GM18520 (cell line): ENCODE measurements around the gene KCNB1.

ENCODE experiments used
- ATAC-seq: cut with Tn5 transposase; IDR thresholded peaks from one replicate; pipeline ENCODE4 v1.9.1; 2021; ENCODE audit not compliant: unreplicated experiment

Gene KCNB1

GRCh38 chr20:49482621-49483017 is at the start of gene KCNB1:
TSS of gene KCNB1 (minus strand) at chr20:49482668. CDS start at chr20:49482480, 188 bp downstream.
- no peak for ATAC-seq

GRCh38 chr20:49529470-49529869 is 47.0 kb upstream of the KCNB1 start:
- ATAC-seq: no peak

DNA sequence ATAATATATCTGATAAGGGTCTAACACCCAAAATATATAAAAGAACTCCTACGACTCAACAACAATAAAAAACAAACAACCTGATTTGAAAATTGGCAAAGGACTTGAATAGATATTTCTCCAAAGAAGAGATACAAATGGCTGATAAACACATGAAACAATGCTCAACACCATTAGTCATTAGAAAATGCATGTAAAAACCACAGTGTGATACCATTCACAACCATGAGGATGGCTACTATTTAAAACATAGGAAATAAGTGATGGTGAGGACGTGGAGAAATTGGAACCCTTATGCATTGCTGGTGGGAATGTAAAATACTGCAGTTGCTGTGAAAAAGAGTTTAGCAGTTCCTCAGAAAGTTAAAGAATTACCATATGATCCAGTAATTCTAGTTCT is 44.1 kb upstream of the KCNB1 start:
- ATAC-seq: no peak

- no peak for ATAC-seq
These were observed 43.6 kb upstream of the KCNB1 start for GRCh38 chr20:49526056-49526455.

DNA sequence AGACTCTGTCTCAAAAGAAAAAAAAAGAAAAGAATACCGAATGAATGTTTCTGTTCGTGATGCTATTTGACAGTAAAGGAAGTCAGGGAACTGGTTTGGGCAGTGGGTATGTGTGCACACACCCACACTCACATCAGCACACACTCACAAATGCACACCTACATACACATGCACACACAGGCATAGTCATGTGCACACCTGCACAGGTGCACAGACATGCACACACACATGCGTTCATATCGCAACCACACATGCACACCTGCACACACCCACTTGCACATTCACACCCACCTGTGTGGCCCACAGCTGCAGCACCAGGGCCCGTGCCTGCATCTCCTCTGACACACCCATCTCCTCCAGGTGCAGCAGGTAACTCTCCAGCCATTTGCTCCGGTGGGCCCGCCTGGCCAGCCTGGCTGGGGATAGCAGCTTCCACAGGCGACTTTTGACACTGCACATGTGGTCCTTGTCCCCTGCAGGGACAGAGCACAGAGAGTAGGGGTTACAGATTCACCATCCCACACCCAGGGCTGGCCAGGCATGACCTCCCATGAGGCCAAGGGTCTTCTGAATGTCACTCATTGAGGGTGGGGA is 41.4 kb upstream of the KCNB1 start:
- no peak for ATAC-seq

- no peak for ATAC-seq
These were observed 38.9 kb upstream of the KCNB1 start for GRCh38 chr20:49521356-49521755.

DNA sequence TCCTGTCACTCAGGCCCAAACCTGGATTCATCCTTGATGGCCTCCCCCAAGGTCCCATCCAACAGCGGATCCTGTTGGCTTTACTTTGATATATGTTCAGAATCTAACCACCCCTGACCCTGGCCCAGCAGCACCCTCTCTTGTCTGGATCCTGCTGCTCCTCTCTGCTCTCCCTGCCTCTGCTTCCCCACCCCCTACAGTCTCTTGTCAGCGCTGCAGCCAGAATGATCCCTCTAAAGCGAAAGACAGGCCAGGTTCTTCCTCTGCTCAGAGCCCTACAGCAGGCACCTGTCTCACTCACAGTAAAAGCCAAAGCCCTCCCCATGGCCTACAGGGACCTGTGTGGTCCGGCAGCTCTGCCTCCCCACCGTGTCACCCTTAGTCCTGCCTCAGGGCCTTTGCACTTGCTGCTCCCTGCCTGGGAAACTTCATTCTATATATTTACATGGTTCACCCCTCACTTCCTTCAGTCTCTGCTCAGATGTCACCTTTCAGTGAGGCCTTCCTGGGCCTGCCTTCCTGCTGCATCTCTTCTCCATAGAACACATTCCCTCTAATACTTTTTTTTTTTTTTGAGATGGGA is 37.4 kb upstream of the KCNB1 start:
- ATAC-seq: no peak

DNA sequence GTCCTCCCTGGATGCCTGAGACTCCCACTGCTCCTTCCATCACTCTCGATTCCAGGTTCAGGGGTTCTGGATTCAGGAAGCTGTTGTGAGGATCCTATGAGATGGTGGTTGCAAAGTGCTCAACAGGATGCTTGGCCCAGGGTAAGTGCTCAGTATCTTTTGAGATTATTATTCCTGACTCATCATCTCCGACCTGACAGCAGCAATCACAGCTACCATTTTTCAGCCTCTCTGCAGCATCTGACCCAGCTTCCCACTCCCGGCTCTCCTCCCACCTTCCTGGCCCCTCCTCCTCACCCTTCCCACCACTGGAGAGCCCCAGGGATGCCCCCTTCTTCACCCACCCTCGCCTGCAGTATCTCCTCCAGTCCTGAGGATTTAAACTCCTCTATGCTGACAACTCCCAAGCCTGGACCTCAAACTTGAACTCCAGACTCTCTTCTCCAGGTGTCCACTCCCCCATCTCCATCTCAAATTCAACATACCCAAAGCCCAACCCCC is 36.8 kb upstream of the KCNB1 start:
- ATAC-seq: no peak

- ATAC-seq: no peak
These were observed 36.1 kb upstream of the KCNB1 start for GRCh38 chr20:49518576-49518975.

- no peak for ATAC-seq
These were observed 35.3 kb upstream of the KCNB1 start for GRCh38 chr20:49517805-49518100.

DNA sequence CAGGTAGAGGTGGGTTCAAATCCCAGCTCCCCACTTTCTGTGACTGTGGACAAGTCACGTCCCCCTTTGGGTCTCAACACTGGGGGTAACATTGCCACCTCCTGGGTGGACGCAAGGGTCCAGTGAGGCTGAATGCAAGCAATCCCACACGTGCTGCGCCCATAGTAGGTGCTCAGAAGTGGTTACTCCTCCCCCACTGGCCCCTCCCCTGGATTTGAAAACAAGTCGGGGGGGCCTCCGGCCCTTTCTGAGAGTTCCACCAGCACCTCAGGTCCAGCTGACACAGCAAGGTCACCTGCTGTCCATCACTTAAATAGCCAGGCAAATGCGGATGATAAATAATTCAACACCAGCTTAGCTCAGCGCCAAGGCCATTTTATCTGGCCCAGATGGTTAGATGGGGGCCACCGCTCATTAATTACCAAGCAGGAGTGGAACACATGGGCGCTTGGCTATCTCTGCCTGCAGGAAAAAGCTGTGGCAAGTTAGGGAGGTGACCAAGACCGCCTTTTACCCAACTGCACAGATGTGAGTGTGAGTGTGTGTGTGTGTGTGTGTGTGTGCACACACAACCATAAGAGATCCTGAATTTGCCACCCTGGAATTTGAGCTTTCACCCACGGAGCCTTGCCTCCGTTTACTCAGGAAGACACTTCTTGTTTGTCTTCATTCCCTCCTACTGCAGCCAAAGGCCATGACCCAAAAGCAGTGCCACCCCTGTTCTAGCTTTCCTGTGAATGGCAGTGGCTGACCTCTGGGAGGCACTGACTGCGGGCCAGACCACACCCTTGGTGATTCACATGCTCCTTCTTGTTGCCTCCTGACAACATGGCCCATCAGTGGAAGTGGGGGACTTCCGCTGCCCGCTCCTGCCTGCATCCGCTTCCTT is 34.7 kb upstream of the KCNB1 start:
- ATAC-seq: no peak

- no peak for ATAC-seq
These were observed 33.1 kb upstream of the KCNB1 start for GRCh38 chr20:49515586-49515985.

DNA sequence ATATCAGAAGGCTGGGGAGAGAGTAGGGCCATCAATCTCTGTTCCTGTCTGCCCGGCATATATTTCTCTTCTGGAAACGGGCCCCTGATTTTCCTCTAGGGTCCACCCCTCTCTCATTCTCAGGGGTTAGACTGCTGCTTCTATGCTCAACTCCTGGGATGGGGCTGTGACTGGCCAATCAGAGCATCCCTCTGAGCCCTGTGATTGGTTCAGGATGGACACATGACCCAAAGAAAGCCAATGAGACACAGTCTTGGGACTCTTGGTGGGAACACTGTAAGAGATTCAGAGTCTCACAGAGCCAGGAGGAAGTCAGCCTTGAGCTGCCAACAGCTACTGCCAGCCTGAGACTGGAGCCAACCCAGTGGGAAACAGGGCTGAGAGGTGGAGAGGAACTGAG is 31.0 kb upstream of the KCNB1 start:
- no peak for ATAC-seq

DNA sequence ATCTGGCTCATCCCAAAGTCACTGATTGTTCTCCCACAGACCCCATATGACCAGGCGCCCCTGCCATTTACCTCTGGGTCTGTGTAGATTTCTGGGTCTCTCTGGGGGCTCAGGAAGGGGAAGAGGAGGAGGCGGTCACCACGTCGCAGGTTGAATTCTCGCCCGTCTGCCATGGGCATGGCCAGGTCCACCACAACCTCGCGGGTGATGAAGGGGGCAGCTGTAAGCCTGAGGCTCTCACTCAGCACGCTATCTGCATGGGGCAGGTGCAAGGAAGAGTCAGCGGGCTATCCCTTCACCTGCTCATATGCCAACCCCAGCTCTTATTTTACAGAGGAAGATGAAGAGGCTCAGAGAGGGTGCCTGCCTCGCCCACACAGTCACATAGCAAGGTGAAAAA is 30.5 kb upstream of the KCNB1 start:
- no peak for ATAC-seq

GRCh38 chr20:49511788-49512525 is 29.5 kb upstream of the KCNB1 start:
- ATAC-seq: no peak

GRCh38 chr20:49510562-49511122 is 28.2 kb upstream of the KCNB1 start:
- ATAC-seq: no peak

DNA sequence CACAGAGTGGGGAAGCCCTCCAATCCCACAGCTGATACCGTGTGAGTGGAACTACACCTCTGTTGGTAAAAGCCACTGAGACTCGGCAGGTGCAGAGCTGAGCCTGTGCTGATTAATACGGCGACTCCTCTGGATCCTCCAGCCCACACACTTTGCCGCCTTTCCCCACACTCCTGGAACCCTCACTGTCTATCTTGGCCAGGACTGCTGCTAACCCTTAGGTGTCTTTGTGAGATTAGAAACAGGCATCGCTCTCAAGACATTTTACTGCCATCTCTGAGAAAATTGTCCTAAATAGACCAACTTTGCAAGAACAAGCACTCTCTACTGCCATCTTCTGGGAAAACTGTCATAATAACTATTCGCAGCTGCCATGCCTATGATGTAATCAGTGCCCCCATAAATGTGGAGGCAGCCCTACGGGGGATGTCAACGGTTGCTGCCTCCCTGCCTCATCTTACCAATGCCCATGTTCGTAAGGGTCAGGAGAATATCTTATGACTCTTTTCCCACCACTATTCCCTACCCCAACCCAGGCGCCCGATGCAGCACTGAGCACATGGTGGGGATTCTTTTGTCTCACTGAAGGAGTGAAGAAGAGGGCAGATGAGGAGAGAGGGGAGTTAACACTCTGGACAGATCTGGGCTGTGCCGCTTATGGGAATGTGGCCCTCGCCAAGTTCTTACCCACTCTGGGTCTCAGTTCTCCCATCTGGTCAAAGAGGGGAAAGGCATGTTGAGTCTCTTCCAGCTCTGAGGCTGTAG is 26.1 kb upstream of the KCNB1 start:
- no peak for ATAC-seq

DNA sequence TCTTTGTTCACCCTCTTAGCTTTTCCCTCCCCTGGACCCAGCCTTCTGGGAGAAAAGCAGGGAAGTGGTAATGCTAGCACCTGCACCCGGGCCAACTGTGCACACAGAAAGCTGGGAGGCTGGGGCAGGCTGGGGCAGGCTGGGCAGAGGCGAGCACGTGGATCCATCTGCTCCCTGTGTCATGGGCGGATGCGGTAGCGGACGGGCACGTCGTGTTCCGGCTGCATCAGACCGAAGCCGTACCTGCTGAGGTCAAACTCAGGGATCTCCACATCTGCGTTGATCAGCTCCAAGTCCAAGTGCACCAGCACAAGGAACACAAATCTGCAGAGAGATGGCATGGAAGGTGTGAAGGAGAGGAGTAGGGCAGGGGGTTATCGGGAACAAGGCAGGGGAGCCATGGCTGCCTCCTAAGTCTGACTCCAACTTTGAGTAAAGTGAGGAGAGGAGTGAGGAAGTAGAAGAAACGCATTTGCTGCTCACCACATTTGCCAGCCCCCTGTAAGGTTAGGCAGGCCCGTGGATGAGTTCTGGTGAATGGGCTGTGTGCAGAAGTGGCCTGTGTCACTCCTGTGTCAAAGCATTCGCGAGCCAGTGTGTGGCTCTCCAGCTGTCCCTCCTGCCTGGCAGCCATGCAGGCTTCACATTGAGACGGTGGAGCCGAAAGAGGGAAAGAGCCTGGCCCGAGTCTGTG is 25.4 kb upstream of the KCNB1 start:
- no peak for ATAC-seq

DNA sequence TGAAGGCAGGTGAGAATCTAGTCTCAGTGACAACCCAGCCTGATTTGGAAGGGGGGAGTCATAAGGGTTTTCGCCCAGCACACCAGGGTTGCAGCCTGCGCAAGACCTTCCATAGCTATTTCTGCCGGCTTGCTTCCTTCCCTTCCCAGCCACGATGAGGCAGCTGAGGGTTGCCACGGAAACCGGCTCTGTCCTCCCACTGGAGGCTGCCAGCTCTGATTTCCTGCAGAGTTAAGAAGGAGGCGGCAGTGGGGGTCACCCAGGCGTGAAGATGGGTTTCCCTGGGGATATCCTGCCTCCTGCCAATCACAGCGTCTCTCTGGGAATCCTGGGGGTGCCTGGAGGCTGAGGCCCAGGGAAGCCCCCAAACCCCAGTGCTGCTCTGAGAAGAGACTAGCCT is 23.1 kb upstream of the KCNB1 start:
- ATAC-seq: no peak

- no peak for ATAC-seq
These were observed 20.7 kb upstream of the KCNB1 start for GRCh38 chr20:49503176-49503575.
